Panc1 (cell line): ENCODE measurements around the gene LUC7L. TPM values are rescaled to one million over a fixed set of nuclear protein-coding genes. Genes with fewer than 3 reads are reported as not detected.

Source experiments
- ATAC-seq: fragments of 200-7000 bp; cut with Tn5 transposase; 2 replicates; pipeline ENCODE4 v1.9.1; 2020; ENCODE audit warnings: mild to moderate bottlenecking, moderate library complexity
- BruUV-seq: library from RNA; stranded (reverse); fragments of 400-500 nt; replicated peaks from 2 replicates; lab custom pipeline; 2021; lab: Mats Ljungman, UMichigan
- CTCF ChIA-PET: fragments of 300-600 bp; sonication (Branson Sonifier 250); formaldehyde crosslinking; loops from one replicate; lab custom pipeline; 2022; ENCODE audit warnings: antibody characterized with exemption; lab: Charles Lee
- POLR2A ChIA-PET: fragments of 300-600 bp; sonication (Branson Sonifier 250); formaldehyde crosslinking; loops from one replicate; lab custom pipeline; 2022; ENCODE audit warnings: antibody characterized with exemption; lab: Charles Lee
- DNase-seq: peaks from one replicate; pipeline ENCODE4 v3.0.0-alpha.2; 2010; ENCODE audit warnings: low read depth, low spot score
- H3K27ac ChIP-seq: 2 replicates; pipeline ENCODE4 v1.5.1; 2011; ENCODE audit warnings: mild to moderate bottlenecking, low read length, inconsistent platforms
- H3K27me3 ChIP-seq: fragments of 200-500 bp; sonication (Bioruptor generic); 2 replicates; pipeline ENCODE4 v1.6.0; 2014; ENCODE audit warnings: low read length, inconsistent platforms; ENCODE audit not compliant: control insufficient read depth, insufficient read depth
- H3K36me3 ChIP-seq: fragments of 200-500 bp; sonication (Bioruptor generic); 2 replicates; pipeline ENCODE4 v1.5.1; 2014; ENCODE audit warnings: inconsistent platforms, mild to moderate bottlenecking, low read length, moderate library complexity; ENCODE audit not compliant: control insufficient read depth, insufficient read depth
- H3K4me1 ChIP-seq: 2 replicates; pipeline ENCODE4 v1.5.1; 2011; ENCODE audit warnings: inconsistent platforms, mild to moderate bottlenecking, low read length, moderate library complexity; ENCODE audit not compliant: control insufficient read depth, insufficient read depth
- H3K4me3 ChIP-seq, 2 experiments: 2 replicates each; pipeline ENCODE4 v1.5.1; 2011 to 2012; ENCODE audit warnings: low read depth in 2 of 2, low read length in 2 of 2, mild to moderate bottlenecking in 2 of 2, inconsistent platforms in 1 of 2, moderate library complexity in 1 of 2
- H3K9me3 ChIP-seq: fragments of 200-500 bp; sonication (Bioruptor generic); 2 replicates; pipeline ENCODE4 v1.5.1; 2014; ENCODE audit warnings: low read depth, mild to moderate bottlenecking, inconsistent platforms, low read length, moderate library complexity; ENCODE audit not compliant: control insufficient read depth, insufficient read depth
- CTCF ChIP-seq: fragments of 450-650 bp; IDR thresholded peaks from 2 replicates; pipeline ENCODE4 v1.5.1; 2017; ENCODE audit warnings: mild to moderate bottlenecking
- POLR2AphosphoS5 ChIP-seq: IDR thresholded peaks from 2 replicates; pipeline ENCODE4 v1.6.1; 2012; ENCODE audit warnings: mild to moderate bottlenecking, low read depth, low read length, moderate library complexity
- REST ChIP-seq, 2 experiments: IDR thresholded peaks; 2 replicates each; pipeline ENCODE4 v1.6.1; 2011 to 2012; ENCODE audit warnings: low read depth in 2 of 2, control low read depth in 1 of 2, low read length in 1 of 2, mild to moderate bottlenecking in 1 of 2, moderate library complexity in 1 of 2; ENCODE audit not compliant: insufficient read depth in 1 of 2
- SIN3A ChIP-seq: IDR thresholded peaks from 2 replicates; pipeline ENCODE4 v1.6.1; 2012; ENCODE audit warnings: low read depth, mild to moderate bottlenecking, low read length, moderate library complexity, borderline replicate concordance; ENCODE audit not compliant: insufficient read depth
- TCF7L2 ChIP-seq: IDR thresholded peaks from 2 replicates; pipeline ENCODE4 v1.6.1; 2011; ENCODE audit warnings: mild to moderate bottlenecking, low read depth, low read length, inconsistent platforms
- in situ Hi-C: cut with HindIII; loops from 2 replicates; pipeline ENCODE4 v1.10.0; 2016; ENCODE audit warnings: low sequenced_read_pairs, low pct_unique_long_range_greater_than_20kb
- intact Hi-C: fragments of 100-400 bp; cut with micrococcal nuclease; formaldehyde crosslinking; loops from one replicate; pipeline ENCODE4 v1.10.0; 2022; ENCODE audit not compliant: unreplicated experiment
- total RNA-seq: library from RNA; stranded (reverse); gene quantifications from one replicate; pipeline ENCODE4 v1.2.1, GENCODE V29; 2021; ENCODE audit not compliant: unreplicated experiment

LUC7L gene
- total RNA-seq, 1 experiment from 2014 or later: 75.3 TPM

GRCh38 chr16:185691-186090, 43.6 kb downstream of the LUC7L start:
- CTCF ChIA-PET: no interaction called here
- intact Hi-C loops (no loop called here), in situ Hi-C loops (no loop called here)
- DNase-seq (no peak), ATAC-seq (no peak)
- POLR2A ChIA-PET: no interaction called here
- no peak overlapping the region for H3K4me3 ChIP-seq
- TF ChIP-seq TCF7L2: no peak
- no peak for TF ChIP-seq REST (IDR thresholded peaks at IDR 0.05; ENCODE audit: insufficient read depth in 1 of 2, low read depth in 2 of 2, low read length in 1 of 2)
- TF ChIP-seq CTCF: no peak
- H3K9me3 ChIP-seq: no peaks in the 10 kb centered on the region
- peaks cover 10% of the 10 kb centered on the region for H3K36me3 ChIP-seq
- H3K27me3 ChIP-seq: no peaks in the 10 kb centered on the region
- no TSS peak for BruUV-seq
- no peaks in the 10 kb centered on the region; the same call in 1 of the 2 replicates for H3K4me1 ChIP-seq
- H3K27ac ChIP-seq: no peak overlapping the region

GRCh38 chr16:185213-185612, 44.0 kb downstream of the LUC7L start:
- H3K27ac ChIP-seq: no peak overlapping the region
- in situ Hi-C loops: no loop called here
- H3K9me3 ChIP-seq: no peaks in the 10 kb centered on the region
- H3K4me1 ChIP-seq: no peaks in the 10 kb centered on the region; the same call in 1 of the 2 replicates
- POLR2A ChIA-PET: no interaction called here
- intact Hi-C loops: no loop called here
- CTCF ChIA-PET: no interaction called here
- no peaks in the 10 kb centered on the region for H3K27me3 ChIP-seq
- DNase-seq (no peak), ATAC-seq (no peak)
- H3K36me3 ChIP-seq: peaks cover 7% of the 10 kb centered on the region
- H3K4me3 ChIP-seq: no peak overlapping the region
- no peak for TF ChIP-seq POLR2AphosphoS5
- TF ChIP-seq SIN3A: no peak
- TF ChIP-seq REST (IDR thresholded peaks at IDR 0.05; ENCODE audit: insufficient read depth in 1 of 2, low read depth in 2 of 2, low read length in 1 of 2): no peak
- TF ChIP-seq CTCF: no peak
- no peak for TF ChIP-seq TCF7L2
- no TSS peak for BruUV-seq
